Left ventricle myocardium inferior (tissue), 1 donor: Measurements from ENCODE around the gene PRLH. TPM values are rescaled to one million over a fixed set of nuclear protein-coding genes. Genes with fewer than 3 reads are reported as not detected.

Source experiments
- DNase-seq: peaks from one replicate; pipeline ENCODE4 v3.0.0-alpha.2; 2020
- H3K27ac ChIP-seq: fragments of 200-600 bp; replicated peaks from 2 replicates; pipeline ENCODE4 v1.8.0; 2021
- H3K27me3 ChIP-seq: fragments of 200-600 bp; 2 replicates; pipeline ENCODE4 v1.8.0; 2021; ENCODE audit warnings: low read depth
- H3K36me3 ChIP-seq: fragments of 200-600 bp; 2 replicates; pipeline ENCODE4 v1.8.0; 2021
- H3K4me1 ChIP-seq: fragments of 200-600 bp; 2 replicates; pipeline ENCODE4 v1.8.0; 2021
- H3K4me3 ChIP-seq: fragments of 200-600 bp; 2 replicates; pipeline ENCODE4 v1.8.0; 2021; ENCODE audit warnings: mild to moderate bottlenecking, moderate library complexity
- H3K9me3 ChIP-seq: fragments of 200-600 bp; replicated peaks from 2 replicates; pipeline ENCODE4 v1.8.0; 2021
- CTCF ChIP-seq: fragments of 200-600 bp; IDR thresholded peaks from 2 replicates; pipeline ENCODE4 v1.8.0; 2021; ENCODE audit warnings: antibody characterized with exemption, mild to moderate bottlenecking, borderline replicate concordance
- intact Hi-C: fragments of 100-400 bp; cut with micrococcal nuclease; formaldehyde crosslinking; loops from one replicate; pipeline ENCODE4 v1.11.0; 2022
- total RNA-seq: library from RNA; stranded (reverse); fragmentation: NEBNext Ultra II Directional; extraction: Animal tissue kit (Norgen Biotek cat#: 25700); gene quantifications from one replicate; pipeline ENCODE4 v1.2.1, GENCODE V29; 2021
- donor health status: DM: no; HTN: yes; CAD: no; lungs with severe emphysema.

PRLH gene
- total RNA-seq, 1 donor from 2014 or later: not detected

GRCh38 chr2:237524631-237525030, 41.7 kb upstream of the PRLH start:
- Histone ChIP-seq H3K27me3 (no peaks in the 10 kb centered on the region), H3K36me3 (peaks cover 40% of the 10 kb centered on the region), H3K9me3 (no peaks in the 10 kb centered on the region), H3K4me3 (no peak overlapping the region), H3K27ac (no peak overlapping the region), H3K4me1 (no peaks in the 10 kb centered on the region)
- no peak for DNase-seq
- no peak for TF ChIP-seq CTCF
- intact Hi-C loops: no loop called here

- TF ChIP-seq CTCF: no peak
- intact Hi-C loops: no loop called here
- no peak for DNase-seq
- no peak overlapping the region for H3K27ac ChIP-seq
- H3K4me3 ChIP-seq: no peak overlapping the region
- H3K4me1 ChIP-seq: no peaks in the 10 kb centered on the region
- H3K36me3 ChIP-seq: peaks cover 48% of the 10 kb centered on the region
- H3K27me3 ChIP-seq: no peaks in the 10 kb centered on the region
- H3K9me3 ChIP-seq: no peaks in the 10 kb centered on the region
Measured at GRCh38 chr2:237525559-237526157, 40.7 kb upstream of the PRLH start.

- intact Hi-C loops: no loop called here
- no peaks in the 10 kb centered on the region for H3K9me3 ChIP-seq
- H3K36me3 ChIP-seq: peaks cover 49% of the 10 kb centered on the region
- no peak overlapping the region for H3K27ac ChIP-seq
- H3K27me3 ChIP-seq: no peaks in the 10 kb centered on the region
- no peaks in the 10 kb centered on the region for H3K4me1 ChIP-seq
- no peak overlapping the region for H3K4me3 ChIP-seq
- DNase-seq: no peak
- TF ChIP-seq CTCF: no peak
Measured at GRCh38 chr2:237527233-237527632, 39.1 kb upstream of the PRLH start.

- intact Hi-C loops: no loop called here
- DNase-seq: no peak
Measured at GRCh38 chr2:237527766-237528165, 38.6 kb upstream of the PRLH start.

GRCh38 chr2:237529452-237530402, 36.6 kb upstream of the PRLH start:
- H3K9me3 ChIP-seq: no peaks in the 10 kb centered on the region
- TF ChIP-seq CTCF: no peak
- no peaks in the 10 kb centered on the region for H3K27me3 ChIP-seq
- no peak overlapping the region for H3K27ac ChIP-seq
- H3K36me3 ChIP-seq: peaks cover 60% of the 10 kb centered on the region
- intact Hi-C loops: no loop called here
- no peak overlapping the region for H3K4me3 ChIP-seq
- H3K4me1 ChIP-seq: no peaks in the 10 kb centered on the region
- DNase-seq: no peak

More at GRCh38 chr2:237527766-237528165, 38.6 kb upstream of the PRLH start:
- no peaks in the 10 kb centered on the region for H3K9me3 ChIP-seq
- H3K4me3 ChIP-seq: no peak overlapping the region
- no peaks in the 10 kb centered on the region for H3K4me1 ChIP-seq
- no peak for TF ChIP-seq CTCF
- no peaks in the 10 kb centered on the region for H3K27me3 ChIP-seq
- no peak overlapping the region for H3K27ac ChIP-seq
- peaks cover 49% of the 10 kb centered on the region for H3K36me3 ChIP-seq
